ENCODE data around the gene ZNF90.

Gene ZNF90

DNA sequence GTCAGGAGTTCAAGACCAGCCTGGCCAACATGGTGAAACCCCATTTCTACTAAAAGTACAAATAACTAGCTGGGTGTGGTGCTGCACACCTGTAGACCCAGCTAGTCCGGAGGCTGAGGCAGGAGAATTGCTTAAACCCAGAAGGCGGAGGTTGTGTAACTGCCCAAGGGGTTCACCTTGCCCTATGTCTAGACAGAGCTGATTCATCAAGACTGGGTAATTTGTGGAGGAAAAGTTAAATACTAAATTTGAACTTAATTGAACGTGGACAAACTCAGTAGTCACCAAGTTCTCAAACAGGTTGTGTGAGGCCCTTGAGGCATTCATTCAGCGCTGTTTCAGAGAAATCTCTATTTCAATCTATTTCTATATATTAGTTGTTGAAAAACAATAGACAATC, 75.5 kb downstream of the ZNF90 start (continued):
- TF ChIP-seq, protein P1, sequence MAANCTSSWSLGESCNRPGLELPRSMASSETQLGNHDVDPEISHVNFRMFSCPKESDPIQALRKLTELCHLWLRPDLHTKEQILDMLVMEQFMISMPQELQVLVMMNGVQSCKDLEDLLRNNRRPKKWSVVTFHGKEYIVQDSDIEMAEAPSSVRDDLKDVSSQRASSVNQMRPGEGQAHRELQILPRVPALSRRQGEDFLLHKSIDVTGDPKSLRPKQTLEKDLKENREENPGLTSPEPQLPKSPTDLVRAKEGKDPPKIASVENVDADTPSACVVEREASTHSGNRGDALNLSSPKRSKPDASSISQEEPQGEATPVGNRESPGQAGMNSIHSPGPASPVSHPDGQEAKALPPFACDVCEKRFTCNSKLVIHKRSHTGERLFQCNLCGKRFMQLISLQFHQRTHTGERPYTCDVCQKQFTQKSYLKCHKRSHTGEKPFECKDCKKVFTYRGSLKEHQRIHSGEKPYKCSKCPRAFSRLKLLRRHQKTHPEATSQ (tag by site-specific recombination; IDR thresholded peaks at IDR 0.05) = no peak
- TF ChIP-seq ZBTB7A (tag by site-specific recombination; IDR thresholded peaks at IDR 0.05; ENCODE audit: low read depth) = no peak
- TF ChIP-seq, protein P2, sequence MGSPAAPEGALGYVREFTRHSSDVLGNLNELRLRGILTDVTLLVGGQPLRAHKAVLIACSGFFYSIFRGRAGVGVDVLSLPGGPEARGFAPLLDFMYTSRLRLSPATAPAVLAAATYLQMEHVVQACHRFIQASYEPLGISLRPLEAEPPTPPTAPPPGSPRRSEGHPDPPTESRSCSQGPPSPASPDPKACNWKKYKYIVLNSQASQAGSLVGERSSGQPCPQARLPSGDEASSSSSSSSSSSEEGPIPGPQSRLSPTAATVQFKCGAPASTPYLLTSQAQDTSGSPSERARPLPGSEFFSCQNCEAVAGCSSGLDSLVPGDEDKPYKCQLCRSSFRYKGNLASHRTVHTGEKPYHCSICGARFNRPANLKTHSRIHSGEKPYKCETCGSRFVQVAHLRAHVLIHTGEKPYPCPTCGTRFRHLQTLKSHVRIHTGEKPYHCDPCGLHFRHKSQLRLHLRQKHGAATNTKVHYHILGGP (tag by site-specific recombination; IDR thresholded peaks at IDR 0.05) = no peak

DNA sequence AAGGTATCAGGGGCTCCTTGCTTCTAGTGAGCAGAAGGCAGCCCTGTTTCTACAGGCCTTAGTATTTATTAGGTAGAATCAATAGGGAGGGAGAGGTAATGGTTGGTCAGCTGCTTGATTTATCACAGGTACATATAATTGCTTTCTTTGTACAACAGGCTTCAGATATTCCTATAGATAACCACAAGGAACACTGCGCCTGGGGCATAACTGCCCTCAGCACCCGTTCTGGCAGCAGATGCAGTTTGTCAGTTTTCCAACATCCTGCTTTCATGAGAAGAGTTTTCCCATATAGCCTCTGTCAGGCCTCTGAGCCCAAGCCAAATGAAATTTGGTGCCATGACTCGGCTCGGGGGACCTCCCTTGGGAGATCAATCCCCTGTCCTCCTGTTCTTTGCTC, 76.8 kb downstream of the ZNF90 start:
- H3K36me3 ChIP-seq (ENCODE audit: control insufficient read depth in 2 of 2, insufficient read depth in 1 of 2, low read length in 2 of 2) = no peaks in the 10 kb centered on the region
- no peaks in the 10 kb centered on the region for H3K4me1 ChIP-seq (ENCODE audit: control insufficient read depth, insufficient read depth, low read length)
- no peak overlapping the region for H3K4me3 ChIP-seq (ENCODE audit: low read depth, low read length)
- TF ChIP-seq REPIN1 (tag by site-specific recombination; IDR thresholded peaks at IDR 0.05; ENCODE audit: low read depth) (no peak), ZNF530 (tag by site-specific recombination; IDR thresholded peaks at IDR 0.05; ENCODE audit: low read depth) (no peak)
- TF ChIP-seq, protein P3, sequence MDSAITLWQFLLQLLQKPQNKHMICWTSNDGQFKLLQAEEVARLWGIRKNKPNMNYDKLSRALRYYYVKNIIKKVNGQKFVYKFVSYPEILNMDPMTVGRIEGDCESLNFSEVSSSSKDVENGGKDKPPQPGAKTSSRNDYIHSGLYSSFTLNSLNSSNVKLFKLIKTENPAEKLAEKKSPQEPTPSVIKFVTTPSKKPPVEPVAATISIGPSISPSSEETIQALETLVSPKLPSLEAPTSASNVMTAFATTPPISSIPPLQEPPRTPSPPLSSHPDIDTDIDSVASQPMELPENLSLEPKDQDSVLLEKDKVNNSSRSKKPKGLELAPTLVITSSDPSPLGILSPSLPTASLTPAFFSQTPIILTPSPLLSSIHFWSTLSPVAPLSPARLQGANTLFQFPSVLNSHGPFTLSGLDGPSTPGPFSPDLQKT (IDR thresholded peaks at IDR 0.05; ENCODE audit: borderline replicate concordance, low read depth, low read length) = no peak
- ChIA-PET CTCF (no interaction called here), POLR2A (no interaction called here)
- H3K9me3 ChIP-seq (ENCODE audit: control insufficient read depth, insufficient read depth, low read depth, low read length) = no peaks in the 10 kb centered on the region
- H3K27ac ChIP-seq (ENCODE audit: extremely low read depth, low read depth, low read length) = no peak overlapping the region

DNA sequence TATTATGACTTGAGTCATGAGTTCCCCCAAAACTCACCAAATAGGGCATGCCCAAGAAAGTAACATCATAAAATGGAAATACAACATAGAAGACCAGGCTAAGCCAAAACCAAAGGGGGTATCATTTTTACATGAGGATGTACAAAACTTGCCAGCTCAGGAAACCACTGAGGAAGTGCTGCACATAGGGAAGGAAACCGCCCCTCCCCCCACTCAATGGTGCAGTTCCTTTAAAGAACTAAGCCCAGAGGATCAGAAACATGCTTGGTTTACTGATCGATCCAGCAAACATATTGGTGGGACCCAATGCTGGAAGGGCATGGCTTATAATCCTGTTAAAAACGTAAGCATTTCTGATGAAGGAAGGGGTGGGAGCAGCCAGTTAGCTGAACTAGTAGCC, 85.0 kb downstream of the ZNF90 start:
- no peaks in the 10 kb centered on the region for H3K36me3 ChIP-seq (ENCODE audit: control insufficient read depth in 2 of 2, insufficient read depth in 1 of 2, low read length in 2 of 2)
- no peak overlapping the region for H3K4me3 ChIP-seq (ENCODE audit: low read depth, low read length)
- no peak overlapping the region for H3K27ac ChIP-seq (ENCODE audit: extremely low read depth, low read depth, low read length)
- POLR2A ChIA-PET = no interaction called here
- no peaks in the 10 kb centered on the region for H3K4me1 ChIP-seq (ENCODE audit: control insufficient read depth, insufficient read depth, low read length)
- CTCF ChIA-PET = no interaction called here
- TF ChIP-seq, protein P4, sequence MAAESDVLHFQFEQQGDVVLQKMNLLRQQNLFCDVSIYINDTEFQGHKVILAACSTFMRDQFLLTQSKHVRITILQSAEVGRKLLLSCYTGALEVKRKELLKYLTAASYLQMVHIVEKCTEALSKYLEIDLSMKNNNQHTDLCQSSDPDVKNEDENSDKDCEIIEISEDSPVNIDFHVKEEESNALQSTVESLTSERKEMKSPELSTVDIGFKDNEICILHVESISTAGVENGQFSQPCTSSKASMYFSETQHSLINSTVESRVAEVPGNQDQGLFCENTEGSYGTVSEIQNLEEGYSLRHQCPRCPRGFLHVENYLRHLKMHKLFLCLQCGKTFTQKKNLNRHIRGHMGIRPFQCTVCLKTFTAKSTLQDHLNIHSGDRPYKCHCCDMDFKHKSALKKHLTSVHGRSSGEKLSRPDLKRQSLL (tag by site-specific recombination; IDR thresholded peaks at IDR 0.05) = no peak
- TF ChIP-seq ZNF585B (tag by site-specific recombination; IDR thresholded peaks at IDR 0.05) (no peak), FEZF1 (tag by site-specific recombination; IDR thresholded peaks at IDR 0.05) (no peak)
- H3K9me3 ChIP-seq (ENCODE audit: control insufficient read depth, insufficient read depth, low read depth, low read length) = no peaks in the 10 kb centered on the region

DNA sequence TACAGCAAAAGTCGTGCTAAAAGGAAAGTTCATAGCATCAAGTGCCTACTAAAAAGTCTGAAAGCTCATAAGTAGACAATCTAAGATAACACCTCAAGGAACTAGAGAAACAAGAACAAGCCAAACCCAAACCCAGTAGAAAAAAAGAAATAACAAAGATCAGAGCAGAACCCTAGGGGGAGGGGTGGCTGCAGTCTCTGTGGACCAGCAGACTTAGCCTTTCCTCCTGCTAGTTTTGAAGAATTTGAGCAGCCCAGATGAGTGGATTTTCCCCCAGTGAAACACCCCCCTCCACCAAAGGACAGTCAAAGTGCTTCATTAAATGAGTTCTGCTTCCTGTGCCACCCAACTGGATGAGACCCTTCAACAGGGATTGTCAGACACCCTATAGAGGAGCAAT, 86.7 kb downstream of the ZNF90 start:
- H3K9me3 ChIP-seq (ENCODE audit: control insufficient read depth, insufficient read depth, low read depth, low read length) = no peaks in the 10 kb centered on the region
- no peak overlapping the region for H3K4me3 ChIP-seq (ENCODE audit: low read depth, low read length)
- no peaks in the 10 kb centered on the region for H3K36me3 ChIP-seq (ENCODE audit: control insufficient read depth in 2 of 2, insufficient read depth in 1 of 2, low read length in 2 of 2)
- H3K27ac ChIP-seq (ENCODE audit: extremely low read depth, low read depth, low read length) = no peak overlapping the region
- H3K4me1 ChIP-seq (ENCODE audit: control insufficient read depth, insufficient read depth, low read length) = no peaks in the 10 kb centered on the region
- POLR2A ChIA-PET = no interaction called here
- CTCF ChIA-PET = interaction anchor here (0.6 kb wide), 1 partner anchor 369 kb away, joined by 4 read pairs; no protein-coding TSS in a partner anchor
- TF ChIP-seq ZNF354C (tag by site-specific recombination; IDR thresholded peaks at IDR 0.05; ENCODE audit: borderline replicate concordance, low read depth) (no peak), KLF16 (tag by site-specific recombination; IDR thresholded peaks at IDR 0.05) (no peak), ZFP37 (tag by site-specific recombination; IDR thresholded peaks at IDR 0.05) (no peak), ZNF660 (tag by site-specific recombination; IDR thresholded peaks at IDR 0.05) (no peak), ZNF558 (tag by site-specific recombination; IDR thresholded peaks at IDR 0.05) (no peak), ZNF600 (tag by site-specific recombination; IDR thresholded peaks at IDR 0.05) (no peak)
- TF ChIP-seq, protein P5, sequence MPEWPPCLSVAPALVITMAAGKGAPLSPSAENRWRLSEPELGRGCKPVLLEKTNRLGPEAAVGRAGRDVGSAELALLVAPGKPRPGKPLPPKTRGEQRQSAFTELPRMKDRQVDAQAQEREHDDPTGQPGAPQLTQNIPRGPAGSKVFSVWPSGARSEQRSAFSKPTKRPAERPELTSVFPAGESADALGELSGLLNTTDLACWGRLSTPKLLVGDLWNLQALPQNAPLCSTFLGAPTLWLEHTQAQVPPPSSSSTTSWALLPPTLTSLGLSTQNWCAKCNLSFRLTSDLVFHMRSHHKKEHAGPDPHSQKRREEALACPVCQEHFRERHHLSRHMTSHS (tag by site-specific recombination; IDR thresholded peaks at IDR 0.05) = no peak
- TF ChIP-seq, protein P6, sequence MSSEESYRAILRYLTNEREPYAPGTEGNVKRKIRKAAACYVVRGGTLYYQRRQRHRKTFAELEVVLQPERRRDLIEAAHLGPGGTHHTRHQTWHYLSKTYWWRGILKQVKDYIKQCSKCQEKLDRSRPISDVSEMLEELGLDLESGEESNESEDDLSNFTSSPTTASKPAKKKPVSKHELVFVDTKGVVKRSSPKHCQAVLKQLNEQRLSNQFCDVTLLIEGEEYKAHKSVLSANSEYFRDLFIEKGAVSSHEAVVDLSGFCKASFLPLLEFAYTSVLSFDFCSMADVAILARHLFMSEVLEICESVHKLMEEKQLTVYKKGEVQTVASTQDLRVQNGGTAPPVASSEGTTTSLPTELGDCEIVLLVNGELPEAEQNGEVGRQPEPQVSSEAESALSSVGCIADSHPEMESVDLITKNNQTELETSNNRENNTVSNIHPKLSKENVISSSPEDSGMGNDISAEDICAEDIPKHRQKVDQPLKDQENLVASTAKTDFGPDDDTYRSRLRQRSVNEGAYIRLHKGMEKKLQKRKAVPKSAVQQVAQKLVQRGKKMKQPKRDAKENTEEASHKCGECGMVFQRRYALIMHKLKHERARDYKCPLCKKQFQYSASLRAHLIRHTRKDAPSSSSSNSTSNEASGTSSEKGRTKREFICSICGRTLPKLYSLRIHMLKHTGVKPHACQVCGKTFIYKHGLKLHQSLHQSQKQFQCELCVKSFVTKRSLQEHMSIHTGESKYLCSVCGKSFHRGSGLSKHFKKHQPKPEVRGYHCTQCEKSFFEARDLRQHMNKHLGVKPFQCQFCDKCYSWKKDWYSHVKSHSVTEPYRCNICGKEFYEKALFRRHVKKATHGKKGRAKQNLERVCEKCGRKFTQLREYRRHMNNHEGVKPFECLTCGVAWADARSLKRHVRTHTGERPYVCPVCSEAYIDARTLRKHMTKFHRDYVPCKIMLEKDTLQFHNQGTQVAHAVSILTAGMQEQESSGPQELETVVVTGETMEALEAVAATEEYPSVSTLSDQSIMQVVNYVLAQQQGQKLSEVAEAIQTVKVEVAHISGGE (tag by site-specific recombination; conservative IDR thresholded peaks at IDR 0.05; ENCODE audit: low read depth) = no peak
- TF ChIP-seq, protein P7, sequence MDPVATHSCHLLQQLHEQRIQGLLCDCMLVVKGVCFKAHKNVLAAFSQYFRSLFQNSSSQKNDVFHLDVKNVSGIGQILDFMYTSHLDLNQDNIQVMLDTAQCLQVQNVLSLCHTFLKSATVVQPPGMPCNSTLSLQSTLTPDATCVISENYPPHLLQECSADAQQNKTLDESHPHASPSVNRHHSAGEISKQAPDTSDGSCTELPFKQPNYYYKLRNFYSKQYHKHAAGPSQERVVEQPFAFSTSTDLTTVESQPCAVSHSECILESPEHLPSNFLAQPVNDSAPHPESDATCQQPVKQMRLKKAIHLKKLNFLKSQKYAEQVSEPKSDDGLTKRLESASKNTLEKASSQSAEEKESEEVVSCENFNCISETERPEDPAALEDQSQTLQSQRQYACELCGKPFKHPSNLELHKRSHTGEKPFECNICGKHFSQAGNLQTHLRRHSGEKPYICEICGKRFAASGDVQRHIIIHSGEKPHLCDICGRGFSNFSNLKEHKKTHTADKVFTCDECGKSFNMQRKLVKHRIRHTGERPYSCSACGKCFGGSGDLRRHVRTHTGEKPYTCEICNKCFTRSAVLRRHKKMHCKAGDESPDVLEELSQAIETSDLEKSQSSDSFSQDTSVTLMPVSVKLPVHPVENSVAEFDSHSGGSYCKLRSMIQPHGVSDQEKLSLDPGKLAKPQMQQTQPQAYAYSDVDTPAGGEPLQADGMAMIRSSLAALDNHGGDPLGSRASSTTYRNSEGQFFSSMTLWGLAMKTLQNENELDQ (tag by site-specific recombination; IDR thresholded peaks at IDR 0.05; ENCODE audit: low read depth) = no peak

Measured in HEK293 (cell line).